Activated CD4-positive, alpha-beta T cell treated with anti-CD3 and anti-CD28 coated beads, Interleukin-2, amount 10 ng/mL, durations not matched to agents 7 days and 5 days (primary cell): ENCODE results near the gene AQP2. TPM values are rescaled to one million over a fixed set of nuclear protein-coding genes. Genes with fewer than 3 reads are reported as not detected.

Experiments
- CTCF ChIA-PET: fragments of 350-600 bp; sonication (Branson Sonifier 250); formaldehyde crosslinking; loops from one replicate; lab custom pipeline; 2021; ENCODE audit warnings: antibody characterized with exemption; lab: Charles Lee
- POLR2A ChIA-PET: fragments of 350-600 bp; sonication (Branson Sonifier 250); formaldehyde crosslinking; loops from one replicate; lab custom pipeline; 2021; ENCODE audit warnings: antibody characterized with exemption; lab: Charles Lee
- DNase-seq: peaks from one replicate; pipeline ENCODE4 v3.0.0-alpha.2; 2020
- H3K27ac Mint-ChIP-seq: one replicate; pipeline ENCODE4 v1.8.0; 2021; ENCODE audit warnings: mild to moderate bottlenecking, moderate library complexity, mixed read lengths
- H3K27me3 Mint-ChIP-seq: one replicate; pipeline ENCODE4 v1.8.0; 2021; ENCODE audit warnings: mixed read lengths
- H3K36me3 Mint-ChIP-seq: one replicate; pipeline ENCODE4 v1.8.0; 2021; ENCODE audit warnings: low read depth, mixed read lengths
- H3K4me1 Mint-ChIP-seq: one replicate; pipeline ENCODE4 v1.8.0; 2021; ENCODE audit warnings: mixed read lengths
- H3K4me3 Mint-ChIP-seq: one replicate; pipeline ENCODE4 v1.8.0; 2021; ENCODE audit warnings: mild to moderate bottlenecking, moderate library complexity, mixed read lengths
- H3K9me3 Mint-ChIP-seq: one replicate; pipeline ENCODE4 v1.8.0; 2021; ENCODE audit warnings: mixed read lengths
- total RNA-seq, 2 experiments: library from RNA; stranded (reverse); gene quantifications; one replicate each; pipeline ENCODE4 v1.2.3, GENCODE V29; 2021

The AQP2 gene
- total RNA-seq, 2 experiments from 2014 or later = not detected

- H3K4me1 Mint-ChIP-seq = peaks cover 9% of the 10 kb centered on the region
- no peak for DNase-seq
- POLR2A ChIA-PET = no interaction called here
- no peak overlapping the region for H3K4me3 Mint-ChIP-seq
- peaks cover 73% of the 10 kb centered on the region for H3K27me3 Mint-ChIP-seq
- CTCF ChIA-PET = interaction anchor here (2.3 to 3.7 kb wide), 2 partner anchors 10 to 11 kb away, joined by 11 to 21 read pairs; no protein-coding TSS in a partner anchor
- no peak overlapping the region for H3K27ac Mint-ChIP-seq
- no peaks in the 10 kb centered on the region for H3K9me3 Mint-ChIP-seq
- peaks cover 3% of the 10 kb centered on the region for H3K36me3 Mint-ChIP-seq
Measured at GRCh38 chr12:49955899-49956662, 5.5 kb downstream of the AQP2 start.

GRCh38 chr12:49956663-49957569 lies 6.4 kb downstream of the AQP2 start:
- CTCF ChIA-PET = interaction anchor here (3.3 to 3.6 kb wide), 2 partner anchors 10 kb away, joined by 25 to 26 read pairs; no protein-coding TSS in a partner anchor
- Mint-ChIP-seq H3K9me3 (no peaks in the 10 kb centered on the region), H3K27ac (no peak overlapping the region), H3K4me3 (no peak overlapping the region), H3K36me3 (peaks cover 3% of the 10 kb centered on the region), H3K4me1 (peaks cover 9% of the 10 kb centered on the region), H3K27me3 (peaks cover 72% of the 10 kb centered on the region)
- POLR2A ChIA-PET = no interaction called here
- no peak for DNase-seq

DNA sequence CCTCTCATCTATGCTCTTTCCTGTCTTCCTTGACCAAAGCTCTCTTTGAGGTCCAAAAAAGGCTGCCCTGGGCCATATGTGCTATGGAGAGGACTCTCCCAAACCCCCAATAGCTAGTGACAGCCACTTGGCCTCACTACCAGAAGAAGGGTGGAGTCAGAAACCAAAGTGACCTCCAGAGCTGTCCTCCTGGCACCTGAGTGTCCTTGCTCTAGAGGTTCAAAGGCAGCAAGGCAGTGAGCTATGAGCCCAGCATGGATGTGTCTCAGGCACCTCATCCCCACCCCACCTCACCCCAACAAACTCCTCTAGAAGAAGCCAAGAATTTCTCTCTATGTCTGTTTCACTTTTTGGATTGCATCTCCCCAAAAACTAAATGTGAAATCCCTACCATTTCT lies 7.0 kb downstream of the AQP2 start:
- peaks cover 76% of the 10 kb centered on the region for H3K27me3 Mint-ChIP-seq
- no peak overlapping the region for H3K4me3 Mint-ChIP-seq
- H3K4me1 Mint-ChIP-seq = peaks cover 10% of the 10 kb centered on the region
- DNase-seq = no peak
- CTCF ChIA-PET = interaction anchor here (0.7 to 3.6 kb wide), 3 partner anchors 9 to 143 kb away, joined by 3 to 26 read pairs (median 25); no protein-coding TSS in a partner anchor
- POLR2A ChIA-PET = no interaction called here
- H3K27ac Mint-ChIP-seq = no peak overlapping the region
- peaks cover 3% of the 10 kb centered on the region for H3K36me3 Mint-ChIP-seq
- no peaks in the 10 kb centered on the region for H3K9me3 Mint-ChIP-seq

DNA sequence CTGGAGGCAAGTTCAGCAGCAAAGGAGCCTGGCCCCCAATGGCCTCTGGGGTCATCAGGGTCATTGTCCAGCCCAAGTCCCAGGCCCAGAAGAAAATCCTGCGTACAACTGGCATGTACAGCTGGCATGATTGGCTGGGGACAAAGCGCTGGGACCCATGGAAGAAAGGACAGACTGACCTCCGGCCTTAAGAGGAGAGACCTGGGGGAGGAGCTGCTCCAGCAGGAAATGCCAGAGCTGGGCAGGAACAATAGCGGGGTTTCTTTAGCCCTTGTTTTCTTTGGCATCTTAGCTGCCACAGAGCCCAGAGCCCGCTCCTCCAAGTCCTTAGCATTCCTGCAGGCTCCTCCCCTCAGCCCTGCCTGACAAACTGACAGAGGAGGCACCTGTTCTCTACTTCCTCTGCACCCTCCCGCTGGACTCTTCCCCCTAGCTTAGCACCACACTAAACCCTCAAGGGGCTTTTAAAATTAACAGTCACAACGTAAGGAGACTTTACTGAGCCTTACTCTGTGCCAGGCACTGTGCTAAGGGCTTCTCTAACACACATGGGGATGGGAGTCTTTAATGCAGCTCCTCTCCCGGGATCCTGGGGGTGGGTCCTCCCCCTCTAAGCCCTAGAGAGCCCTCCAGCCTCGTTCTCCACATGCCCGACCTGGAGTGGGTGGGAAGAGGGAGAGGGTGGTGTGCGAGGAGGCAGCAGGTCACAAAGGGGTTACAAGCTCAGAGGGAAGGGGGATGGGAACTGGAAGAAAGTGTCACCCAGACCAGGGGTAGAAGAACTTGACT lies 9.3 kb downstream of the AQP2 start:
- Mint-ChIP-seq H3K4me3 (no peak overlapping the region), H3K27me3 (peaks cover 82% of the 10 kb centered on the region), H3K9me3 (no peaks in the 10 kb centered on the region), H3K36me3 (peaks cover 3% of the 10 kb centered on the region), H3K27ac (no peak overlapping the region), H3K4me1 (peaks cover 10% of the 10 kb centered on the region)
- CTCF ChIA-PET = interaction anchor here (0.6 to 3.6 kb wide), 4 partner anchors 7 to 51 kb away, joined by 4 to 26 read pairs (median 15); no protein-coding TSS in a partner anchor
- DNase-seq = no peak
- POLR2A ChIA-PET = no interaction called here

- no peaks in the 10 kb centered on the region for H3K9me3 Mint-ChIP-seq
- peaks cover 3% of the 10 kb centered on the region for H3K36me3 Mint-ChIP-seq
- no peak overlapping the region for H3K27ac Mint-ChIP-seq
- H3K27me3 Mint-ChIP-seq = peaks cover 80% of the 10 kb centered on the region
- ChIA-PET POLR2A (no interaction called here), CTCF (interaction anchor here (3.6 kb wide), 1 partner anchor 14 kb away, joined by 25 read pairs; no protein-coding TSS in a partner anchor)
- no peak for DNase-seq
- no peak overlapping the region for H3K4me3 Mint-ChIP-seq
- peaks cover 8% of the 10 kb centered on the region for H3K4me1 Mint-ChIP-seq
Measured at GRCh38 chr12:49960474-49961110, 10.1 kb downstream of the AQP2 start.

DNA sequence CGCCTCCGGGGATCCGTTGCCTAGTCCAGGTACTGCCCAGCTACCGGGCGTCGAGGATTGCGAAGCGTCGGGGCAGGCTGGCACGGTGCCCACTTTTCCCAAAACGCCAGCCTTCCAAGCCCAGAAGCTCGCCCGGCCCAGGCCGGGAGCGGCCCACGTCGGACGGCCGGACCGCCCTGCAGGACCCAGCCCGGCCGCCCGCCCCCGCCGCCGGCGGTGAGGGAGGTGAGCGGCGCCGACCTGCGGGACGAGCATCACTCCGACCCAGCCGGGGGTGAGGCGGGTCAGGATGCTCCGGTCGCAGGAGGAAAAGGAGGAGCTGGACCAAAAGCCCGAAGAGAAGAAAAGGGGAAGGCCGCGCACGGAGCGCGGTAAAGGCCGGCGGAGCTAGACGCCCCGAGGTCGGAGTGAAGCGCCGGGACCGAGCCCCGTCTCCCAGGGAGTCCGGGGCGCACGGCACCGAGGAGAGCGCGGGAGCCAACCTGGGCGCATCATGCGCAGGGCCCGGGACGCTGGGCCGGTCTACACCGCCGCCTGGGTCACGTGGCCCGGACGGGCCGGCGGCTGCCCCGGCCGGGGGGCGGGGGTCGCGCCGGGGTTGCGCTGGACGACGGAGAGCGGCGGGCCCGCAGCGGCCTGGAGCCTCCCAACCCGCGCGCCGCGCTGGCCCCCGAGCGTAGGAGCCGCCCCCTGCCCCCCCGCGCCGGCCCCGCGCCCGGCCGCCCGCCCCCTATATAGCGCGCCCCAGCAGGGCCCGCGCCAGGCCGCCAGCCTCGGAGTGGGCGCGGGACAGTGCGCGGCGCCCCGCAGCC lies 10.8 kb downstream of the AQP2 start, which contains the start of gene AQP5:
AQP5 (plus strand) TSS at position 762 of the 812 bp plus-strand sequence. CDS start 146 bp downstream, outside the sequence.
- POLR2A ChIA-PET = no interaction called here
- no peak within 1 kb of the TSS for H3K4me3 Mint-ChIP-seq
- CTCF ChIA-PET = no interaction called here
- H3K27ac Mint-ChIP-seq = no peak within 1 kb of the TSS
- H3K4me1 Mint-ChIP-seq = peaks cover 7% of the 10 kb centered on the region
- H3K36me3 Mint-ChIP-seq = peaks cover 3% of the 10 kb centered on the region
- no peaks in the 10 kb centered on the region for H3K9me3 Mint-ChIP-seq
- H3K27me3 Mint-ChIP-seq = peaks cover 78% of the 10 kb centered on the region
- DNase-seq = no peak

DNA sequence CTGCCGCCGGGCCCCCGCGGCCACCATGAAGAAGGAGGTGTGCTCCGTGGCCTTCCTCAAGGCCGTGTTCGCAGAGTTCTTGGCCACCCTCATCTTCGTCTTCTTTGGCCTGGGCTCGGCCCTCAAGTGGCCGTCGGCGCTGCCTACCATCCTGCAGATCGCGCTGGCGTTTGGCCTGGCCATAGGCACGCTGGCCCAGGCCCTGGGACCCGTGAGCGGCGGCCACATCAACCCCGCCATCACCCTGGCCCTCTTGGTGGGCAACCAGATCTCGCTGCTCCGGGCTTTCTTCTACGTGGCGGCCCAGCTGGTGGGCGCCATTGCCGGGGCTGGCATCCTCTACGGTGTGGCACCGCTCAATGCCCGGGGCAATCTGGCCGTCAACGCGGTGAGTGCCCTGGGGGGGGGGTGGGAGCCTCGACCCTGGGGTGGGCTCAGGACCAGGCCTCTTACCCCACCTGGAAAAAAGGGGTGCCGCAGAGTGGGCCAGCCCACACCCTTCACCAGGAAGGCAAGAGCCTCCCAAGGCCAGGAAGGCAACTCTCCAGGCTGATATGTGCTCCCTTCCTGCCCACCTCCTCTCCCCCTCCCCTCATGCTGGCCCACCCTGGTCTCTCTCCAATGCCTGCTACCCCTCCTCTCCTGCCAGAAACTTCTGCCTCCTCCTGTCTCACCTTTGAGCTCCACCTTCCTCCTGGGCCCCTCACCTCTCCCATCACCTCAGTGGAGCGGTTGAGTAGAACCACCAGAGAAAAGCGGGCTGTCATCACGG lies 11.6 kb downstream of the AQP2 start:
- ChIA-PET POLR2A (no interaction called here), CTCF (interaction anchor here (0.5 kb wide), 1 partner anchor 17 kb away, joined by 3 read pairs; no protein-coding TSS in a partner anchor)
- Mint-ChIP-seq H3K9me3 (no peaks in the 10 kb centered on the region), H3K4me1 (peaks cover 10% of the 10 kb centered on the region), H3K36me3 (peaks cover 3% of the 10 kb centered on the region), H3K27ac (no peak overlapping the region), H3K4me3 (no peak overlapping the region), H3K27me3 (peaks cover 72% of the 10 kb centered on the region)
- DNase-seq = no peak

GRCh38 chr12:49962861-49963765 lies 12.6 kb downstream of the AQP2 start:
- Mint-ChIP-seq H3K36me3 (peaks cover 3% of the 10 kb centered on the region), H3K9me3 (no peaks in the 10 kb centered on the region), H3K27me3 (peaks cover 64% of the 10 kb centered on the region), H3K4me1 (peaks cover 11% of the 10 kb centered on the region), H3K4me3 (no peak overlapping the region), H3K27ac (no peak overlapping the region)
- CTCF ChIA-PET = interaction anchor here (0.6 to 1.3 kb wide), 2 partner anchors 35 to 107 kb away, joined by 3 read pairs; no protein-coding TSS in a partner anchor
- POLR2A ChIA-PET = interaction anchor here (0.6 kb wide), 1 partner anchor 23 kb away, joined by 3 read pairs; no protein-coding TSS in a partner anchor
- no peak for DNase-seq

DNA sequence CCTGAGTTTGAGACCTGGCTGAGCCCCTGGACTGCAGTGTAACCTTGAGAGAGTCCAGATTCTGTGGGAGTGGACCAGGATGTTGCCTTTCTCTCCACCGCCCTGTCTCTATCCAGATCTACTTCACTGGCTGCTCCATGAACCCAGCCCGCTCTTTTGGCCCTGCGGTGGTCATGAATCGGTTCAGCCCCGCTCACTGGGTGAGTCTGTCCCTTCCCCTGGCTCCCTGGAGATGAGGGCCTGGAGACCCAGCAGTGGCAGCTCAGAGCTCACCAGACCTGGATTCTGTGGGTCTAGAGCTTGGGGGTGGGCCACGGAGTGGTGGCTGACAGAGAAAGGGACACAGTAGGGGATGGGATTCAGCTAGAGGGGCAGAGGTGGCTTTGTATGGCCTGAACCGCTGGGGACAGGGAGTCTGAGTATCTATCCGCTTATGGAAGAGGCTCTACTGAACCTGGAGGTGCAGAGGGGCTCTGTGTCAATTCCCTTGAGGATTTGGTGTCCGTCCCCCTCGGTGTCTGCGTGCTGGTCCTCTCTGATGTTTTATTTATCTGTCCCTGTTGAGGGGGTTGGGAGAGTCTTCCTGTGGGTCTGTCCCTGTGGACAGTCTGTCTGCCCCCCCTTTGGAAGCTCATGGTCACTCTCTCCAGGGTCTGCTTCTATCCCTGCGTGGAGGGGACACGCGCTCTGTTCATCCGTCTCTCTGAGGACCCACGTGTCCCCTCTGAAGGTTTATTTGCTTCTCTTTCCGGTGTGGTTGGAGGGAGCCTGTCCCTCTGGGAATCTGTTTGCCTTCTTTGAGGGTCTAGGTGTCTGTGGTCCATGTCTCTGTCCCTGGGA lies 13.7 kb downstream of the AQP2 start:
- ChIA-PET CTCF (interaction anchor here (0.5 to 7.8 kb wide), 5 partner anchors 17 to 601 kb away, joined by 3 to 87 read pairs (median 3); no protein-coding TSS in a partner anchor), POLR2A (no interaction called here)
- H3K36me3 Mint-ChIP-seq = peaks cover 3% of the 10 kb centered on the region
- H3K27me3 Mint-ChIP-seq = peaks cover 55% of the 10 kb centered on the region
- no peak for DNase-seq
- H3K4me3 Mint-ChIP-seq = no peak overlapping the region
- no peak overlapping the region for H3K27ac Mint-ChIP-seq
- H3K4me1 Mint-ChIP-seq = peaks cover 11% of the 10 kb centered on the region
- no peaks in the 10 kb centered on the region for H3K9me3 Mint-ChIP-seq
